Measurements from ENCODE around the gene MRC2. TPM values are rescaled to one million over a fixed set of nuclear protein-coding genes. Genes with fewer than 3 reads are reported as not detected.

MRC2 gene
- total RNA-seq, 3 donors from 2014 or later (not counting 1 experiment from before 2014, with no cell fraction given), result 0.23 to 0.54 (median 0.50) TPM

DNA sequence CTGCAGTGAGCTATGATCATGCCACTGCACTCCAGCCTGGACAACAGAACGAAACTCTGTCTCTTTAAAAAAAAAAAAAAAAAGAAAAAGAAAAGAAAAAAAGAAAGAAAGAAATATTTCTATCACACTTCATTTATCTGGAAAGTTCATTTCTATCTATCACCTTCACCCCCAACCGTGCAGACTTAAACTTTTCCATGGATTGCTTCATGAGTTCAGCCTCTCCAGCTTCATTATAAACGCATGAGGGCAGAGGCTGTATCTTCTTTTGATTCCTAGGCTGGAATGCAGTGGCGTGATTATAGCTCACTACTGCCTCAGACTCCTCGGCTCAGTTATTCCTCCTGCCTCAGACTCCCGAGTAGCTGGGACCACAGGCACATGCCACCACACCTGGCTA lies 28.2 kb downstream of the MRC2 start:
- H3K9me3 Mint-ChIP-seq, result peaks cover 0 to 2% of the 10 kb centered on the region in 2 donors
- Histone ChIP-seq H3K36me3 (ENCODE audit: control insufficient read depth, insufficient read depth, low read length) (no peaks in the 10 kb centered on the region), H3K27ac (ENCODE audit: low read length) (no peak overlapping the region), H3K4me3 (ENCODE audit: low read length) (no peak overlapping the region), H3K27me3 (ENCODE audit: control insufficient read depth, insufficient read depth, low read length) (peaks cover 2% of the 10 kb centered on the region), H3K9me3 (ENCODE audit: control insufficient read depth, insufficient read depth, low read length) (no peaks in the 10 kb centered on the region), H3K4me1 (ENCODE audit: control insufficient read depth, insufficient read depth, low read length) (peaks cover 22% of the 10 kb centered on the region)
- no peak overlapping the region for H3K27ac Mint-ChIP-seq
- H3K27me3 Mint-ChIP-seq (ENCODE audit: low read depth in 2 of 2), result peaks cover 0 to 28% of the 10 kb centered on the region in 2 donors
- H3K4me1 Mint-ChIP-seq, result peaks cover 15 to 18% of the 10 kb centered on the region in 2 donors
- ATAC-seq (no peak), DNase-seq (no peak)
- no peak overlapping the region for H3K4me3 Mint-ChIP-seq
- H3K36me3 Mint-ChIP-seq, result peaks cover 1% of the 10 kb centered on the region
- intact Hi-C loops (cut with micrococcal nuclease), result no loop called here
- TF ChIP-seq, protein P1, sequence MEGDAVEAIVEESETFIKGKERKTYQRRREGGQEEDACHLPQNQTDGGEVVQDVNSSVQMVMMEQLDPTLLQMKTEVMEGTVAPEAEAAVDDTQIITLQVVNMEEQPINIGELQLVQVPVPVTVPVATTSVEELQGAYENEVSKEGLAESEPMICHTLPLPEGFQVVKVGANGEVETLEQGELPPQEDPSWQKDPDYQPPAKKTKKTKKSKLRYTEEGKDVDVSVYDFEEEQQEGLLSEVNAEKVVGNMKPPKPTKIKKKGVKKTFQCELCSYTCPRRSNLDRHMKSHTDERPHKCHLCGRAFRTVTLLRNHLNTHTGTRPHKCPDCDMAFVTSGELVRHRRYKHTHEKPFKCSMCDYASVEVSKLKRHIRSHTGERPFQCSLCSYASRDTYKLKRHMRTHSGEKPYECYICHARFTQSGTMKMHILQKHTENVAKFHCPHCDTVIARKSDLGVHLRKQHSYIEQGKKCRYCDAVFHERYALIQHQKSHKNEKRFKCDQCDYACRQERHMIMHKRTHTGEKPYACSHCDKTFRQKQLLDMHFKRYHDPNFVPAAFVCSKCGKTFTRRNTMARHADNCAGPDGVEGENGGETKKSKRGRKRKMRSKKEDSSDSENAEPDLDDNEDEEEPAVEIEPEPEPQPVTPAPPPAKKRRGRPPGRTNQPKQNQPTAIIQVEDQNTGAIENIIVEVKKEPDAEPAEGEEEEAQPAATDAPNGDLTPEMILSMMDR (IDR thresholded peaks at IDR 0.05), result no peak
- WGBS (ENCODE audit: insufficient coverage), result 92% methylated on average over 5 of the region's 6 CpGs

DNA sequence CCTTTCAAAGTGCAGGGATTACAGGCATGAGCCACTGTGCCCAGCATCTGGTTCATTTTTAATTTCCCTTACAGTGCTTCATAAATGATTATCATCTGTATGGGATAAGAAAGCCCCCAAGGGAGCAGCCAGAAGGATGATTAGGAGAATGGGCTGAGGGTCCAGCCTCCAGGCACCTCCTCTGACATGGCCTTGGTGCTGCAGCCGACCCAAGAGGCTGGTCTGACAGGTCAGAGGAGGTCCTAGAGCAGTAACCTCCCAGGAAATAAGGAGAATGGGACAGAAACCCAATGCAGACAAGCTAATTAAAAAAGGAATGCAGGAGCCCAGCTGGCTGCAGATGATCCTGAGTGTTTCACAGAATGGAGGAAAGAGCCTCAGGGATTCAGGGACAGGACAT lies 29.0 kb downstream of the MRC2 start:
- Mint-ChIP-seq H3K27ac (no peak overlapping the region), H3K9me3 (peaks cover 1 to 6% of the 10 kb centered on the region in 2 donors), H3K4me1 (peaks cover 15 to 18% of the 10 kb centered on the region in 2 donors), H3K36me3 (peaks cover 9% of the 10 kb centered on the region), H3K27me3 (ENCODE audit: low read depth in 2 of 2) (peaks cover 0 to 31% of the 10 kb centered on the region in 2 donors), H3K4me3 (no peak overlapping the region)
- intact Hi-C loops (cut with micrococcal nuclease), result no loop called here
- Histone ChIP-seq H3K36me3 (ENCODE audit: control insufficient read depth, insufficient read depth, low read length) (no peaks in the 10 kb centered on the region), H3K4me1 (ENCODE audit: control insufficient read depth, insufficient read depth, low read length) (peaks cover 22% of the 10 kb centered on the region), H3K27me3 (ENCODE audit: control insufficient read depth, insufficient read depth, low read length) (peaks cover 2% of the 10 kb centered on the region), H3K4me3 (ENCODE audit: low read length) (no peak overlapping the region), H3K27ac (ENCODE audit: low read length) (no peak overlapping the region), H3K9me3 (ENCODE audit: control insufficient read depth, insufficient read depth, low read length) (no peaks in the 10 kb centered on the region)
- TF ChIP-seq, protein P1 (IDR thresholded peaks at IDR 0.05), result no peak
- 87% methylated on average over 1 of the region's 1 CpG for WGBS (ENCODE audit: insufficient coverage)
- DNase-seq (no peak), ATAC-seq (no peak)

DNA sequence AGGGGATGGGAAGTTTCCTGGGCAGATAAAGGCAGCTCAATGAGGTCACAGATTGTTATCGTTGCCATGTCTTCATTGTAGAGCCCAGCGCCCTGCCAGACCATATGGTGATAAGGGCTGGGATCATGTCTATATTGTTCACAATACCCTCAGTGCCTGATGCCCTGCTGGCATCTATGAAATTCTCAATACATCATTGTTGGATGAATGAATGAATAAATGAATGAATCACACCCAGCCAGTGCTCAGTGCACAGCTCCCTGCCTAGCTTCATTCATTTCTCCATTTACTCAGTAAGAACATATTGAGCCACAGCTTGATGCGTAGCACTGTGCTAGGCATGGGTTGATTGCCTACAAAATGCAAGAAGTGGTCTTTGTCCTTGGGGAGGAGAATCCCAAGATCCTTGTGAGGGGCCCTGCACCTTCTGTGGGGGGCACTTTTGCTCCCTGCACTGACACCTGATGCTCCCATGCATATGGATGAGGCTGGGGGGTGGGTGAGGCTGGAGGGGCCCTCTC lies 29.7 kb downstream of the MRC2 start:
- no peaks in the 10 kb centered on the region for H3K9me3 ChIP-seq (ENCODE audit: control insufficient read depth, insufficient read depth, low read length)
- Mint-ChIP-seq H3K9me3 (peaks cover 2 to 7% of the 10 kb centered on the region in 2 donors), H3K27me3 (ENCODE audit: low read depth in 2 of 2) (peaks cover 0 to 28% of the 10 kb centered on the region in 2 donors), H3K27ac (no peak overlapping the region), H3K36me3 (peaks cover 12% of the 10 kb centered on the region), H3K4me3 (no peak overlapping the region), H3K4me1 (peaks cover 10 to 15% of the 10 kb centered on the region in 2 donors)
- no peak overlapping the region for H3K27ac ChIP-seq (ENCODE audit: low read length)
- ATAC-seq (no peak), DNase-seq (no peak)
- TF ChIP-seq, protein P1 (IDR thresholded peaks at IDR 0.05), result no peak
- 87% methylated on average over 3 of the region's 3 CpGs for WGBS (ENCODE audit: insufficient coverage)
- H3K36me3 ChIP-seq (ENCODE audit: control insufficient read depth, insufficient read depth, low read length), result no peaks in the 10 kb centered on the region
- peaks cover 2% of the 10 kb centered on the region for H3K27me3 ChIP-seq (ENCODE audit: control insufficient read depth, insufficient read depth, low read length)
- intact Hi-C loops (cut with micrococcal nuclease), result no loop called here
- no peak overlapping the region for H3K4me3 ChIP-seq (ENCODE audit: low read length)
- peaks cover 19% of the 10 kb centered on the region for H3K4me1 ChIP-seq (ENCODE audit: control insufficient read depth, insufficient read depth, low read length)

DNA sequence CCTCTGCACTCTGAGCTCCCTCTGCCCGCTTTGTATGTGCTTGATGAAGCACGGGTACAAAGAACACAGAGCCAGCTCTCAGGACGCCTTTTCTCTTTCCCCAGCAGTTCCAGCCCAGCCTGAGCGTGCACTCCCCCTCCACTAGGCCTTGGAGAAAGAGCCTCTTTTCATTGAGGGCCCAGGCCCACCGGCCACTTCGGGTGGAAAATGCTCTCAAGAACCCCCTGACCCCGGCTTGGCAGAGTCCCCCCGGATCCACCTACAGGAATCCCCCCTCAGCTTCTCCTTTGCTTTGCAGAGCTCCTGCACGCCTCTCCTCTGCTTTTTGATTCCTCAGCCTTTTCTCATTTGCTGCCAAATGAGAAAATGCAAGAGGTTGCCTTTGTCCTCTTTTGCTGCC lies 30.2 kb downstream of the MRC2 start:
- no peak for ATAC-seq
- no peaks in the 10 kb centered on the region for H3K36me3 ChIP-seq (ENCODE audit: control insufficient read depth, insufficient read depth, low read length)
- no peak for DNase-seq
- Mint-ChIP-seq H3K36me3 (peaks cover 12% of the 10 kb centered on the region), H3K4me1 (peaks cover 9 to 10% of the 10 kb centered on the region in 2 donors), H3K4me3 (no peak overlapping the region), H3K27ac (no peak overlapping the region), H3K9me3 (peaks cover 2 to 7% of the 10 kb centered on the region in 2 donors), H3K27me3 (ENCODE audit: low read depth in 2 of 2) (peaks cover 0 to 24% of the 10 kb centered on the region in 2 donors)
- TF ChIP-seq, protein P1 (IDR thresholded peaks at IDR 0.05), result no peak
- intact Hi-C loops (cut with micrococcal nuclease), result no loop called here
- 94% methylated on average over 9 of the region's 9 CpGs for WGBS (ENCODE audit: insufficient coverage)
- H3K27ac ChIP-seq (ENCODE audit: low read length), result no peak overlapping the region
- H3K9me3 ChIP-seq (ENCODE audit: control insufficient read depth, insufficient read depth, low read length), result no peaks in the 10 kb centered on the region
- no peaks in the 10 kb centered on the region for H3K27me3 ChIP-seq (ENCODE audit: control insufficient read depth, insufficient read depth, low read length)
- H3K4me3 ChIP-seq (ENCODE audit: low read length), result no peak overlapping the region
- peaks cover 14% of the 10 kb centered on the region for H3K4me1 ChIP-seq (ENCODE audit: control insufficient read depth, insufficient read depth, low read length)

All from natural killer cell (primary cell).